HCT116 (cell line): ENCODE data around the gene UVSSA. TPM values are rescaled to one million over a fixed set of nuclear protein-coding genes. Genes with fewer than 3 reads are reported as not detected.

Experiments used
- ATAC-seq: fragments of 200-7000 bp; cut with Tn5 transposase; 2 replicates; pipeline ENCODE4 v1.9.1; 2020; ENCODE audit warnings: mild to moderate bottlenecking, moderate library complexity
- BruUV-seq: library from RNA; stranded (reverse); fragments of 400-500 nt; replicated peaks from 2 replicates; lab custom pipeline; 2021; lab: Mats Ljungman, UMichigan
- CTCF ChIA-PET: fragments of 300-600 bp; sonication (Branson Sonifier 250); formaldehyde crosslinking; loops from one replicate; lab custom pipeline; 2021; ENCODE audit warnings: antibody characterized with exemption; lab: Charles Lee
- POLR2A ChIA-PET: fragments of 300-600, 350-600 bp; sonication (Branson Sonifier 250); formaldehyde crosslinking; loops from one replicate; lab custom pipeline; 2021; ENCODE audit warnings: antibody characterized with exemption; lab: Charles Lee
- RAD21 ChIA-PET, 2 experiments: fragments of 300-600 bp; sonication (Branson Sonifier 250); formaldehyde crosslinking; loops; one replicate each; lab custom pipeline; 2023; ENCODE audit warnings: low total read pairs in 2 of 2; ENCODE audit not compliant: uncharacterized antibody in 2 of 2, unreplicated experiment in 2 of 2, low non-redundant PET in 1 of 2; lab: Charles Lee
- DNase-seq: peaks from one replicate; pipeline ENCODE4 v3.0.0-alpha.2; 2010; ENCODE audit warnings: low read depth, low spot score
- H2AFZ ChIP-seq: fragments of 200-600 bp; shearing (Covaris generic), sonication (generic); 2 replicates; pipeline ENCODE4 v1.6.1; 2017; ENCODE audit warnings: low read depth, mixed run types, mixed read lengths, antibody characterized with exemption, low read length; ENCODE audit not compliant: poor library complexity, severe bottlenecking
- H3K27ac ChIP-seq: 2 replicates; pipeline ENCODE4 v1.5.1; 2012; ENCODE audit warnings: low read depth, low read length
- H3K27me3 ChIP-seq: fragments of 200-600 bp; sonication (generic); 2 replicates; pipeline ENCODE4 v1.6.1; 2016; ENCODE audit warnings: mixed run types, low read length, mixed read lengths; ENCODE audit not compliant: insufficient read depth
- H3K36me3 ChIP-seq, 2 experiments: fragments of 200-500 bp in 1 of 2; fragments of 200-600 bp in 1 of 2; sonication (Bioruptor generic) in 1 of 2; sonication (generic) in 1 of 2; 2 replicates each; pipeline versions ENCODE4 v1.5.1 to v1.6.1; 2014 to 2016; ENCODE audit warnings: low read length in 2 of 2, inconsistent platforms in 1 of 2, mixed read lengths in 1 of 2, mixed run types in 1 of 2; ENCODE audit not compliant: insufficient read depth in 2 of 2, control insufficient read depth in 1 of 2
- H3K4me1 ChIP-seq, 2 experiments: fragments of 200-600 bp in 1 of 2; sonication (generic) in 1 of 2; 2 replicates each; pipeline versions ENCODE4 v1.5.1 to v1.6.1; 2012 to 2017; ENCODE audit warnings: low read length in 2 of 2, inconsistent platforms in 1 of 2, mild to moderate bottlenecking in 1 of 2, mixed read lengths in 1 of 2, mixed run types in 1 of 2, moderate library complexity in 1 of 2; ENCODE audit not compliant: insufficient read depth in 2 of 2, control insufficient read depth in 1 of 2
- H3K4me2 ChIP-seq: fragments of 200-600 bp; sonication (generic); 2 replicates; pipeline ENCODE4 v1.6.1; 2017; ENCODE audit warnings: mixed run types, low read length, mixed read lengths
- H3K4me3 ChIP-seq, 2 experiments: fragments of 200-600 bp in 1 of 2; sonication (generic) in 1 of 2; replicated peaks in 1 of 2; 2 replicates each; pipeline ENCODE4 v1.5.1; 2011 to 2016; ENCODE audit warnings: low read length in 2 of 2, control low read depth in 1 of 2, low read depth in 1 of 2, mild to moderate bottlenecking in 1 of 2, mixed read lengths in 1 of 2, mixed run types in 1 of 2
- H3K79me2 ChIP-seq: fragments of 200-600 bp; sonication (generic); 2 replicates; pipeline ENCODE4 v1.6.1; 2017; ENCODE audit warnings: mild to moderate bottlenecking, mixed run types, low read length, moderate library complexity, mixed read lengths; ENCODE audit not compliant: insufficient read depth
- H3K9ac ChIP-seq: fragments of 200-600 bp; sonication (generic); 2 replicates; pipeline ENCODE4 v1.6.1; 2016; ENCODE audit warnings: low read length, mixed read lengths
- H3K9me2 ChIP-seq: fragments of 200-600 bp; sonication (generic), shearing (Covaris generic); 2 replicates; pipeline ENCODE4 v1.6.1; 2017; ENCODE audit warnings: mixed run types, mild to moderate bottlenecking, moderate library complexity; ENCODE audit not compliant: insufficient read depth
- H3K9me3 ChIP-seq, 2 experiments: fragments of 200-500 bp in 1 of 2; fragments of 200-600 bp in 1 of 2; sonication (Bioruptor generic) in 1 of 2; sonication (generic) in 1 of 2; 2 replicates each; pipeline ENCODE4 v1.6.1; 2014 to 2017; ENCODE audit warnings: low read length in 2 of 2, mixed read lengths in 2 of 2, inconsistent platforms in 1 of 2, low read depth in 1 of 2, mild to moderate bottlenecking in 1 of 2, mixed run types in 1 of 2, moderate library complexity in 1 of 2; ENCODE audit not compliant: control insufficient read depth in 1 of 2, insufficient read depth in 1 of 2
- H4K20me1 ChIP-seq: fragments of 200-600 bp; sonication (generic), shearing (Covaris generic); 2 replicates; pipeline ENCODE4 v1.6.1; 2017; ENCODE audit warnings: mixed run types, mild to moderate bottlenecking, moderate library complexity; ENCODE audit not compliant: insufficient read depth
- CEBPB ChIP-seq: IDR thresholded peaks from 2 replicates; pipeline ENCODE4 v1.6.1; 2012; ENCODE audit warnings: low read depth
- EGR1 ChIP-seq: IDR thresholded peaks from 2 replicates; pipeline ENCODE4 v1.6.1; 2012; ENCODE audit warnings: low read depth
- ELF1 ChIP-seq: IDR thresholded peaks from 2 replicates; pipeline ENCODE4 v1.6.1; 2012; ENCODE audit warnings: low read depth, borderline replicate concordance
- EZH2 ChIP-seq: fragments of 200-600 bp; sonication (generic); IDR thresholded peaks from 2 replicates; pipeline ENCODE4 v1.6.1; 2017; ENCODE audit warnings: antibody characterized with exemption, mixed run types
- FOSL1 ChIP-seq: IDR thresholded peaks from 2 replicates; pipeline ENCODE4 v1.6.1; 2012; ENCODE audit warnings: low read depth
- POLR2AphosphoS5 ChIP-seq: IDR thresholded peaks from 2 replicates; pipeline ENCODE4 v1.6.1; 2011; ENCODE audit warnings: mild to moderate bottlenecking, low read depth, low read length, moderate library complexity
- RAD21 ChIP-seq: IDR thresholded peaks from 2 replicates; pipeline ENCODE4 v1.6.1; 2012; ENCODE audit warnings: low read depth, mild to moderate bottlenecking
- REST ChIP-seq: IDR thresholded peaks from 2 replicates; pipeline ENCODE4 v1.6.1; 2012; ENCODE audit warnings: low read depth
- SP1 ChIP-seq: IDR thresholded peaks from 2 replicates; pipeline ENCODE4 v1.6.1; 2012; ENCODE audit warnings: low read depth
- intact Hi-C: fragments of 100-400 bp; cut with micrococcal nuclease; formaldehyde crosslinking; loops from 2 replicates; pipeline ENCODE4 v1.10.0; 2022
- total RNA-seq: library from RNA; stranded (reverse); gene quantifications from one replicate; pipeline ENCODE4 v1.2.1, GENCODE V29; 2021; ENCODE audit not compliant: unreplicated experiment
- TF ChIP-seq, protein P1 (sequence below): IDR thresholded peaks from 2 replicates; pipeline ENCODE4 v1.6.1; 2012

The UVSSA gene
- total RNA-seq, 1 experiment from 2014 or later = 30.5 TPM

- no peak for TF ChIP-seq REST
- TF ChIP-seq, all 23 proteins: peak for 4
Measured at GRCh38 chr4:1346781-1347409, at the start of gene UVSSA (continued).

GRCh38 chr4:1297456-1298325 lies 49.3 kb upstream of the UVSSA start:
- Histone ChIP-seq H3K9ac (no peak overlapping the region), H3K27ac (no peak overlapping the region), H3K4me1 (no peaks in the 10 kb centered on the region; a peak in 1 of 4 replicates), H3K79me2 (peaks cover 95% of the 10 kb centered on the region), H4K20me1 (0 out of 2 replicates have a peak, but pooled peaks cover 3% of the 10 kb centered on the region), H3K27me3 (no peaks in the 10 kb centered on the region), H3K9me2 (no peaks in the 10 kb centered on the region), H2AFZ (no peak overlapping the region), H3K9me3 (no peaks in the 10 kb centered on the region), H3K4me2 (no peak overlapping the region), H3K4me3 (no peak overlapping the region), H3K36me3 (peaks cover 5 to 17% of the 10 kb centered on the region in 2 experiments; a peak in 3 of 4 replicates)
- ATAC-seq (no peak), DNase-seq (no peak)
- CTCF ChIA-PET = no interaction called here
- POLR2A ChIA-PET = no interaction called here
- RAD21 ChIA-PET = no interaction called here
- BruUV-seq = no TSS peak
- intact Hi-C loops = no loop called here
- TF ChIP-seq CEBPB (no peak), EZH2 (no peak), FOSL1 (no peak), RAD21 (no peak), POLR2AphosphoS5 (no peak), SP1 (no peak), EGR1 (no peak), ELF1 (no peak)
- TF ChIP-seq, protein P1, sequence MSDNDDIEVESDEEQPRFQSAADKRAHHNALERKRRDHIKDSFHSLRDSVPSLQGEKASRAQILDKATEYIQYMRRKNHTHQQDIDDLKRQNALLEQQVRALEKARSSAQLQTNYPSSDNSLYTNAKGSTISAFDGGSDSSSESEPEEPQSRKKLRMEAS = no peak
